HFF-Myc (cell line): ENCODE data around the gene GTPBP4.

Experiments
- DNase-seq: peaks from one replicate; pipeline ENCODE4 v3.0.0-alpha.2; 2011; ENCODE audit warnings: low read depth; ENCODE audit errors: extremely low read depth
- H3K4me3 ChIP-seq: replicated peaks from 2 replicates; pipeline ENCODE4 v1.5.1; 2011; ENCODE audit warnings: low read depth, mild to moderate bottlenecking, control low read depth, low read length
- TF ChIP-seq, protein P1 (sequence below): IDR thresholded peaks from 2 replicates; pipeline ENCODE4 v1.5.1; 2012; ENCODE audit warnings: mild to moderate bottlenecking, low read depth, low read length, control low read depth; ENCODE audit errors: missing control alignments

GTPBP4 gene

DNA sequence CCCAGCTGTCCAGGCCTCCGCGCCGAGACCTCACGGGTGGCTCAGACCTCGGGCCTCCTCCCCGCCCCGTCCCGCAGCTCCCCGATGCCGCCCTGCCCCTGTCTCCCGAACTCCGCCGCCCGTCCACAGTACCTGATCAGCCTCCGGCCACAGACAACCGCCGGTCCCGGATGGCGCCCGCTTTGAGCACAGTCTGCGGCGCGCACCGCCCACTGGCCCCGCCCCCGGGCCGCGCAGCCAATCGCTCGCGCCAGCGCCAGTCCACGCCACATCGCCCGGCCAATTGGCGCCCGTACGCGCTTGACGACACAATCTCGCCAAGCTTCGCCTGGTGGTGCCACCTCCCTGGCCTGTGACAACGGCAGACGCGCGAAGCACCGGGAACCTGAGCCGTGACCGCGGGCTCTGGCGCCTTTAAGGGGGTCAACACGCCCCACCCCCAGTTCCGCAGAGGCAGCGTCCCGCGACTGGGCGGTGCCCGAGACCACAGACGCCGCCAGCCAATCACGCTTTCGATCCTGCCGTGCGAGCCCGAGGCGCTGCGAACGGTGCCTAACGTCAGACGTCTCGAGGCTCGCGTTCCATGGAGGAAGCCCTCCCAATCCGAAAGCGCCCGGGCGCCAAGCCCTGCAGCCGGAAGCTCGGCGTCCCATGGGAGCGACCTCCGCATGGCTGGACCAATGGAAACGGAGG is 60.6 kb downstream of the GTPBP4 start, which contains the start of gene IDI1:
IDI1 (minus strand) TSS at position 388 of the 693 bp plus-strand sequence; CDS start at position 272, 116 bp downstream.
- TF ChIP-seq, protein P1, sequence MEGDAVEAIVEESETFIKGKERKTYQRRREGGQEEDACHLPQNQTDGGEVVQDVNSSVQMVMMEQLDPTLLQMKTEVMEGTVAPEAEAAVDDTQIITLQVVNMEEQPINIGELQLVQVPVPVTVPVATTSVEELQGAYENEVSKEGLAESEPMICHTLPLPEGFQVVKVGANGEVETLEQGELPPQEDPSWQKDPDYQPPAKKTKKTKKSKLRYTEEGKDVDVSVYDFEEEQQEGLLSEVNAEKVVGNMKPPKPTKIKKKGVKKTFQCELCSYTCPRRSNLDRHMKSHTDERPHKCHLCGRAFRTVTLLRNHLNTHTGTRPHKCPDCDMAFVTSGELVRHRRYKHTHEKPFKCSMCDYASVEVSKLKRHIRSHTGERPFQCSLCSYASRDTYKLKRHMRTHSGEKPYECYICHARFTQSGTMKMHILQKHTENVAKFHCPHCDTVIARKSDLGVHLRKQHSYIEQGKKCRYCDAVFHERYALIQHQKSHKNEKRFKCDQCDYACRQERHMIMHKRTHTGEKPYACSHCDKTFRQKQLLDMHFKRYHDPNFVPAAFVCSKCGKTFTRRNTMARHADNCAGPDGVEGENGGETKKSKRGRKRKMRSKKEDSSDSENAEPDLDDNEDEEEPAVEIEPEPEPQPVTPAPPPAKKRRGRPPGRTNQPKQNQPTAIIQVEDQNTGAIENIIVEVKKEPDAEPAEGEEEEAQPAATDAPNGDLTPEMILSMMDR, result no peak
- DNase-seq, result peak; percentile 94
- H3K4me3 ChIP-seq, result peak within 1 kb of the TSS; percentile 90

DNA sequence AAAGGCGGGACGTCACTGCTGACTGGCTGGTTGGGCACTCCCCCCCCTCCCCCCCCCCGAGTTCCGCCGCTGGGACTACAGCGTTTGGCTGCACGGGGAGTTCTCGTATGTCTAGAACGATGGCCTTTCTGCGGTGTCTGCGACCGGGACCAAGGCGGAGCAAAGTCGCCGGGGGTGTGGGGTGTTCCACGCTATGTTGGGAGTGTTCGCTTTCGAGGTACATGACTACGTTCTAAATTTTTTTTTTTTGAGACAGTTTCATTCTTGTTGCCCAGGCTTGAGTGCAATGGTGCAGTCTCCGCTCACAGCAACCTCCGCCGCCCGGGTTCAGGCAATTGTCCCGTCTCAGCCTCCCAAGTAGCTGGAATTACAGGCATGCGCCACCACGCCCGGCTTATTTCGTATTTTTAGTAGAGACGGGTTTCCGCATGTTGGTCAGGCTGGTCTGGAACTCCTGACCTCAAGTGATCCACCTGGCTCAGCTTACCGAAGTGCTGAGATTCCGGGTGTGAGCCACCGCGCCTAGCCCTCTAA is 61.3 kb downstream of the GTPBP4 start:
- DNase-seq, result no peak
- TF ChIP-seq, protein P1, result no peak
- peak overlapping the region; percentile 90 for H3K4me3 ChIP-seq

DNA sequence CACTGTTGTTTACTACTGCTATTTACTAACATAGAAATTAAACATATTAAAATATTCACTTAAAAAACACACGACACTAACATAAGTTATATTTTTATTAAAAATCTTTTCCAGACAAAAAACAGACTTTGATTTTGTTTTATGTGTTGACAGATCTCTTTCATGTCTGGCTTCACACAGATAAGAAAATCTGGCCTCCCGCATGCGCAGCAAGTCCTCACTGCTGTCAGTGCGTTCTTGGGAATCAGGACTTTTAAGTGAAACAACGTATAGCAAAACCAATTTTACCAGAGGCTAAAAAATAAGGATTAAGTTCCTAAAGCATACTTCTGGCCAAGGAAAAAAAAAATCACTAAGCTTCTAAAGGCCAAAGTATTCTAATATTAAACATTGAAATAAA is 61.9 kb downstream of the GTPBP4 start:
- peak overlapping the region; percentile 90 for H3K4me3 ChIP-seq
- TF ChIP-seq, protein P1, result no peak
- DNase-seq, result no peak

DNA sequence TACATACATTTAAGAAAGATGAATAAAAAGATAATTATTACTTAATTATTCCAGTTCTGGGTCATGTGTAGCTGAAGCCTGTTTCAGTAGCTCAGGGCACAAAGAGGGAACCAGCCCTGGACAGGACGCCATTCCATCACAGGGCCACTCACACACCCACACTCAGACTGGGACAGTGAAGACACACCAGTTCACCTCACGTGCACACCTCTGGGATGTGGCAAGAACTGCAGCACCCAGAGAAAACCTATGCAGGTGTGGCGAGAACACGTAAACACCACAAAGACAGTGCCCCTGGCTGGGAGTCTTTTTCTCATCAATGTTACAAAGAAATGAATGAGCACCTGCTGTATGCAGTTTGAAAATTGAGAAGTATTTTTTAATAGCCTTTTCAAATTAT is 62.3 kb downstream of the GTPBP4 start:
- no peak for DNase-seq
- TF ChIP-seq, protein P1, result no peak
- H3K4me3 ChIP-seq, result peak overlapping the region; percentile 90

DNA sequence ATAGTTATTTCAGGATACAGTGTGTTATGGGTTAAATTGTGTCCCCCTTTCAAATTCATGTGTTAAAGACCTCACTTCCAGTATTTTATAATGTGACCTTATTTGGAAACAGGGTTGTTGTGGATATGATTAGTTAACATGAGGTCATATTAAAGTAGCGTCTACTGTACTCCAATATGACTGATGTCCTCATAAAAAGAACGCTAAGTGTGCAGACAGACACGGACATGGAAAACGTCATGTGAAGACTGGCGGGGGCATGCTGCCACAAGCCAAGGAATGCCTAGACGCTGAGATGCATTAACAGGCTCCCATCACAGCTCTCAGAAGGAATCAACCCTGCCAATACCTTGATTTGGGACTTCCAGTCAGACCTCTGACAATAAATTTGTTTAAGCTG is 66.5 kb downstream of the GTPBP4 start:
- no peak for DNase-seq
- peak overlapping the region; percentile 95 for H3K4me3 ChIP-seq
- TF ChIP-seq, protein P1, result no peak

DNA sequence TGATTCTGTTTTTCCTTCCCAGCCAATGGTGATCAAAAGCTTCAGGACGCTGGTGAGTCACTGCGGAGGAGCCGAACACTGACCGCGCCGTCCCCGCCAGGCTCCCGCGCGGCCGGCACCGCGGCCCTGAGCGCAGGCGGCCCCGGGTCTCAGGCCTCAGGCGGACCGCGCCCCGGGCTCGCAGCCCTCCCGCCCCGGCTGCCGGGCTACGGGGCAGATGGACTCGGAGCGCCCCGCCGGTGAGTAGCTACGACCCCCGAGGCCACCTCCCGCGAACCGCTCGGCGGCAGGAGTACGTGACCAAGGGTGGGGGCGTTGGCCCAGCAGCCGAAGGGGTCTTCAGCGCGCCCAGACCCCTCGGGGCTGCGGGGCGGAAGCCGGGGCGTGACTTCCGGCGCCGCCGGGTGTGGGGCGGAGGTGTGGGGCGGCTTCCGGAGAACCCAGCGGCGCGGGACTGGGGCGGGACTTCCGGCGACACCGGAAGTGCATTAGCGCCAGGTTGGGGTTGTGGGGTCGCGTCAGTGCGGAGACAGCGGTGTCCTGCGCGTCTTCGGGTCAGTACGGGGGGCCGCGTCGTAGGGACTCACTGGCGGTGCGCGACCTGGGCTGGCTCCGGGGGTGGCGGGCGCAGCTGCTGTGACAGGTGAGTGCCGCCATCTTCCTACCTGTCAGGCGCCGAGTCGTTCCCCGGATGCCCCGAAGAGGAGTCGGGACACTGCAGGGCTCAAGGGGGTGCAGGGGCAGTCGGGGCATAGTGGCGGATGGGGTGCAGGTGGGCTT is 68.3 kb downstream of the GTPBP4 start, which contains the start of gene WDR37:
WDR37 (plus strand) TSS at position 60 of the 780 bp plus-strand sequence. CDS start 15,771 bp downstream, outside the sequence.
- TF ChIP-seq, protein P1, result no peak
- H3K4me3 ChIP-seq, result peak within 1 kb of the TSS; percentile 95
- peak; percentile 56 for DNase-seq
